ENCODE results near the gene TNNT1.
"Not testable (repeated sequence)": the region's sequence is repeated elsewhere in the genome, so short reads cannot be mapped to it uniquely, and the experiment has no call there.

Gene TNNT1

DNA sequence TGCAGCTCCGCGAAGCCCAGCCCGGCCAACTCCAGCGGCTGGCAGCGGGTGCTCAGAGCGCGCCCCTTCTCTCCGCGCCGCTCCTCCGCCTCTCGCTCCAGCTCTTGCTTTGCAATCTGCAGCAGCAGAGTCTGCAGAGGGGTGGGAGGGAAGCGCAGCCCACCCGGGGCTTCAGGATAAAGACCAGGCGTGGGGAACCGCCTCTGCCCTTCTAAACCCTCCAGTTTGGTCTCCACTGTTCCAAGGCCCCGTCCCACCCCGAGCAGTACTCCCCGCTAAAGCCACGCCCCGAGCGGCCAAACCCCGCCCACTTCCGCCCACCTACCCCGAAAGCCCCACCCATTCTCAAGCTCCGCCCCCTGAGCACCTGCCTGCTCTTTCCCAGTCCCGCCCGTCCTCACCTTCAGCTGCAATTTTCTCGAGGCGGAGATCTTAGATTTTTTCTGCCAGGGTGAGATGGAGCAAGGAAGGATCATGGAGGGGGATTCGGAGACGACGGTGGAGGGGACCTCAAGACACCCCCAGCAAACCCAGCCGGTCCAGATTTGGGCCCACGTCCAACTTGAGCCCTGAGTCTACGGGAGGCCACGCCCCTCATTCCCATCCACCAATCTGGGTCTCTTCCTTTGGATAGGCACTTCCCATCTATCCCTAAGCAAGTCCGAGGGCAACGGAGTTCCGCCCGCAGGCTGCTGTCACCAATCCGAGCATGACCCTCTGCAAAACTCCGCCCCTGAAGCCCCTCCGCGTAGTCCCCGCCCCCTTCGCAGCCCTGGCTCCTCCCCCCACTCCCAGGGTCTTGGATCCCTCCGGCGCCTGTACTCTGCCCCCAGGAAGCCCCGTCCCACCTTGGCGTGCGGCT is 7.4 kb upstream of the TNNT1 start:
- peaks cover 9% of the 10 kb centered on the region; the same call in 1 of the 2 replicates for H3K36me3 ChIP-seq (ENCODE audit: insufficient read depth, low read length)
- H3K27ac ChIP-seq (ENCODE audit: low read depth, low read length) = no peak overlapping the region
- H3K9me3 ChIP-seq (ENCODE audit: insufficient read depth, low read depth, low read length) = no peaks in the 10 kb centered on the region
- peaks cover 5% of the 10 kb centered on the region; the same call in 1 of the 2 replicates for H3K27me3 ChIP-seq (ENCODE audit: insufficient read depth, low read length)
- H3K9ac ChIP-seq (ENCODE audit: low read depth, low read length) = peak overlapping the region; percentile 67
- peak overlapping the region; percentile 54 for H3K4me3 ChIP-seq (ENCODE audit: low read length)
- WGBS = 34% methylated on average over 51 of the region's 52 CpGs
- H3K4me1 ChIP-seq (ENCODE audit: insufficient read depth, low read length) = peaks cover 15% of the 10 kb centered on the region

- not testable (repeated sequence) for H3K36me3 ChIP-seq (ENCODE audit: insufficient read depth, low read length); H3K27me3 ChIP-seq (ENCODE audit: insufficient read depth, low read length); H3K9me3 ChIP-seq (ENCODE audit: insufficient read depth, low read depth, low read length); H3K27ac ChIP-seq (ENCODE audit: low read depth, low read length)
- peaks cover 15% of the 10 kb centered on the region for H3K4me1 ChIP-seq (ENCODE audit: insufficient read depth, low read length)
- H3K4me3 ChIP-seq (ENCODE audit: low read length) = peak overlapping the region; percentile 54
- H3K9ac ChIP-seq (ENCODE audit: low read depth, low read length) = peak overlapping the region; percentile 67
- WGBS = 36% methylated on average over 5 of the region's 5 CpGs
Observed at GRCh38 chr19:55155784-55156183, 6.8 kb upstream of the TNNT1 start.

DNA sequence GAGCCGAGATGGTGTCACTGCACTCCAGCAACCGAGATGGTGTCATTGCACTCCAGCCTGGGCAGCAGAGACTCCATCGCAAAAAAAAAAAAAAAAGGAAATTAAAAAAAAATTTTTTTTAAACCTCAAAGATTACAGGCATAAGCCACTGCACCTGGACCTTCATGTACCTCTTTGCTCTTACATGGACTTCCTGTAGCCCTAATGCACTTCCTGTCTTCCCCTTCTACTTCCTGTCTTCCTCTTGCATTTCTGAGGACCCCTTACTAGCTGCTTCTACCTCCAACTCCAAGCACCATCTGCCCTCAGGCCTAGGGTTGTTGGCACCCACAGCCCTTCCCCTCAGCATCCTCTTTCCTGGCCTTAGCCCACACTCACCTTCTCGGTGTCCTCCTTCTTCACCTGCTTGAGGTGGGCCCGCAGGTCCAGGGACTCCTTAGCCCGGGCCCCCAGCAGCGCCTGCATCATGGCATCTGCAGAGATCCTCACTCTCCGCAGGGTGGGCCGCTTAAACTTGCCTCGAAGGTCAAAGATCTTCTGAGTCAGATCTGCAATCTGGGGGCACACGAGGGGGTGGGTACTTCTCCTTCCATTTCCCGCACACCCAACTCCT is 4.8 kb upstream of the TNNT1 start:
- H3K9me3 ChIP-seq (ENCODE audit: insufficient read depth, low read depth, low read length) = no peaks in the 10 kb centered on the region
- no peaks in the 10 kb centered on the region; the same call in 1 of the 2 replicates for H3K27me3 ChIP-seq (ENCODE audit: insufficient read depth, low read length)
- peaks cover 13% of the 10 kb centered on the region for H3K4me1 ChIP-seq (ENCODE audit: insufficient read depth, low read length)
- H3K36me3 ChIP-seq (ENCODE audit: insufficient read depth, low read length) = peaks cover 9% of the 10 kb centered on the region; the same call in 1 of the 2 replicates
- 92% methylated on average over 10 of the region's 12 CpGs for WGBS
- no peak overlapping the region for H3K27ac ChIP-seq (ENCODE audit: low read depth, low read length)
- no peak overlapping the region for H3K4me3 ChIP-seq (ENCODE audit: low read length)
- no peak overlapping the region for H3K9ac ChIP-seq (ENCODE audit: low read depth, low read length)

DNA sequence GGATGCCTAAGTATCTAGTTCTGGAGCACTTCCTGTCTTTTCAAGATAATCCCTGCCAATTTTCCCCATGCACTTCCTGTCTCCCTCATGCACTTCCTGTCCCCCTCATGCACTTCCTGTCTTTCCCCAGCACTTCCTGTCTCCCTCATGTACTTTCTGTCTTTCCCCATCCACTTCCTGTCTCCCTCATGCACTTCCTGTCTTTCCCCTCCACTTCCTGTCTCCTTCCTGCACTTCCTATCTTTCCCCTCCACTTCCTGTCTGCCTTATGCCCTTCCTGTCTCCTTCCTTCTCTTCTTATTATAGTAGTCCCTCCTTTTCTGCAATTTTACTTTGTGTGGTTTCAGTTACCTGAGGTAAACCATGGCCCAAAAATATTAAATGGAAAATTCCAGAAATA is 3.0 kb upstream of the TNNT1 start:
- H3K9ac ChIP-seq (ENCODE audit: low read depth, low read length) = no peak overlapping the region
- H3K27me3 ChIP-seq (ENCODE audit: insufficient read depth, low read length) = no peaks in the 10 kb centered on the region; the same call in 1 of the 2 replicates
- H3K4me1 ChIP-seq (ENCODE audit: insufficient read depth, low read length) = peaks cover 20% of the 10 kb centered on the region
- peaks cover 9% of the 10 kb centered on the region; the same call in 1 of the 2 replicates for H3K36me3 ChIP-seq (ENCODE audit: insufficient read depth, low read length)
- H3K9me3 ChIP-seq (ENCODE audit: insufficient read depth, low read depth, low read length) = no peaks in the 10 kb centered on the region
- no peak overlapping the region for H3K4me3 ChIP-seq (ENCODE audit: low read length)
- H3K27ac ChIP-seq (ENCODE audit: low read depth, low read length) = no peak overlapping the region

- Histone ChIP-seq H3K27ac (ENCODE audit: low read depth, low read length) (no peak overlapping the region; the same call in 1 of the 2 replicates), H3K27me3 (ENCODE audit: insufficient read depth, low read length) (no peaks in the 10 kb centered on the region), H3K4me1 (ENCODE audit: insufficient read depth, low read length) (peaks cover 20% of the 10 kb centered on the region), H3K9ac (ENCODE audit: low read depth, low read length) (no peak overlapping the region), H3K4me3 (ENCODE audit: low read length) (peak overlapping the region; percentile 47; the same call in 1 of the 2 replicates), H3K9me3 (ENCODE audit: insufficient read depth, low read depth, low read length) (no peaks in the 10 kb centered on the region), H3K36me3 (ENCODE audit: insufficient read depth, low read length) (peaks cover 9% of the 10 kb centered on the region; the same call in 1 of the 2 replicates)
- 9% methylated on average over 7 of the region's 9 CpGs for WGBS
Observed at GRCh38 chr19:55147545-55148251, 1.3 kb downstream of the TNNT1 start.

- WGBS = under 1% methylated on average over 22 of the region's 27 CpGs
- Histone ChIP-seq H3K9ac (ENCODE audit: low read depth, low read length) (peak overlapping the region; percentile 42; the same call in 1 of the 2 replicates), H3K27ac (ENCODE audit: low read depth, low read length) (peak overlapping the region; percentile 87; the same call in 1 of the 2 replicates), H3K4me3 (ENCODE audit: low read length) (peak overlapping the region; percentile 68), H3K27me3 (ENCODE audit: insufficient read depth, low read length) (no peaks in the 10 kb centered on the region), H3K9me3 (ENCODE audit: insufficient read depth, low read depth, low read length) (no peaks in the 10 kb centered on the region), H3K36me3 (ENCODE audit: insufficient read depth, low read length) (0 out of 2 replicates have a peak, but pooled peaks cover 9% of the 10 kb centered on the region), H3K4me1 (ENCODE audit: insufficient read depth, low read length) (peaks cover 20% of the 10 kb centered on the region)
Observed at GRCh38 chr19:55146705-55147273, 2.2 kb downstream of the TNNT1 start.

DNA sequence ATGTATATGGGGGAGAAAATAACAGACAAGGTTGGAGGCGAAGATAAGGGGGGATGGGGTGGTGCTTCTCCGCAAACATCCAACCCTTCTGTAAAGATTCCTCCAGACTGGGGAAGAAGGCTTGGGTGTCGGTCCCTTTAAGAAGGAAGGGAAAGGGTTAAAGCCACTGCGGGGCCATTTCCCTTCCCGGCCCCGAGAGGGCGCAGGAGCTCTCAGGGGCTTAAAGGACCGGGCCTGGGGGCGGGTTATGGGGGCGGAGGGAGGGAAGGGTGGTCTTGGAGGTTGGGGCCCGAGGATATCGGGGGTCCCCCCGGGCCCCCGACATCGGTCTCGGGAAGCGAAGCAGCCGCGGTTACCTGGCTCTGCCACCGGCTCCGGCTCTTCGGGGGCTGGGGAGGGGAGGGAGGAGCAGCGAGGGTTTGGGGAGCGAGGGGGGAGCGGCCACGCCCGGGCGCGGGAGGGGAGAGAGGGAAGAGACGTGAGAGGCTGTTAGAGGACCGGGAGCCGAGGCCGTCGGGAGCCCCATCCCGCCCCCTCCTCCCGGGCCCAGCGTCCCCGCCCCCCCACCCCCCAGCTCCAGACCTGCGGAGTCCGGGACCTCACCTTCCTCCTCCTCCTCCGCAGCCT is 2.8 kb downstream of the TNNT1 start:
- no peaks in the 10 kb centered on the region for H3K9me3 ChIP-seq (ENCODE audit: insufficient read depth, low read depth, low read length)
- H3K4me1 ChIP-seq (ENCODE audit: insufficient read depth, low read length) = peaks cover 20% of the 10 kb centered on the region
- H3K27ac ChIP-seq (ENCODE audit: low read depth, low read length) = peak overlapping the region; percentile 87; the same call in 1 of the 2 replicates
- H3K27me3 ChIP-seq (ENCODE audit: insufficient read depth, low read length) = no peaks in the 10 kb centered on the region
- 3% methylated on average over 27 of the region's 41 CpGs for WGBS
- H3K9ac ChIP-seq (ENCODE audit: low read depth, low read length) = peak overlapping the region; percentile 42; the same call in 1 of the 2 replicates
- H3K4me3 ChIP-seq (ENCODE audit: low read length) = peak overlapping the region; percentile 68
- H3K36me3 ChIP-seq (ENCODE audit: insufficient read depth, low read length) = 0 out of 2 replicates have a peak, but pooled peaks cover 9% of the 10 kb centered on the region

DNA sequence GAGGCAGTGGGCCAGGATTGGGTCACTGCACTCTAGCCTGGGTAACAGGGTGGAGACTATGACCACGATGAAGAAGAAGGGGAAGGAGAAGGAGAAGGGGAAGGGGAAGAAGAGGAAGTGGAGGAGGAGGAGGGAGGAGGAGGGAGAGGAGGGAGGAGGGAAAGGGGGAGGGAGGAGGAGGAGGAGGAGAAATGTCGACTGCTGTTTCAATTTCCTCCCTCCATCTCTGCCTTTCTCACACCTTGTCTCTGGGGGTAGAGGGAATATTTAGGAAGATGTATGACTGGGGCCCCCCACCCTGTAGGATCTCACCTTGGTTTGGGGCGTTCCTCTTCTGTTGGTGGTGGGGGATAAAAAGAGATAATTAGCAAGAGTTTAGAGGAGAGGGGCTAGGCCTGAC is 3.8 kb downstream of the TNNT1 start:
- peaks cover 20% of the 10 kb centered on the region for H3K4me1 ChIP-seq (ENCODE audit: insufficient read depth, low read length)
- no peak overlapping the region for H3K4me3 ChIP-seq (ENCODE audit: low read length)
- H3K36me3 ChIP-seq (ENCODE audit: insufficient read depth, low read length) = peaks cover 9% of the 10 kb centered on the region; the same call in 1 of the 2 replicates
- no peaks in the 10 kb centered on the region for H3K9me3 ChIP-seq (ENCODE audit: insufficient read depth, low read depth, low read length)
- H3K27ac ChIP-seq (ENCODE audit: low read depth, low read length) = no peak overlapping the region
- no peaks in the 10 kb centered on the region for H3K27me3 ChIP-seq (ENCODE audit: insufficient read depth, low read length)
- WGBS = 41% methylated on average over 2 of the region's 3 CpGs
- no peak overlapping the region for H3K9ac ChIP-seq (ENCODE audit: low read depth, low read length)

DNA sequence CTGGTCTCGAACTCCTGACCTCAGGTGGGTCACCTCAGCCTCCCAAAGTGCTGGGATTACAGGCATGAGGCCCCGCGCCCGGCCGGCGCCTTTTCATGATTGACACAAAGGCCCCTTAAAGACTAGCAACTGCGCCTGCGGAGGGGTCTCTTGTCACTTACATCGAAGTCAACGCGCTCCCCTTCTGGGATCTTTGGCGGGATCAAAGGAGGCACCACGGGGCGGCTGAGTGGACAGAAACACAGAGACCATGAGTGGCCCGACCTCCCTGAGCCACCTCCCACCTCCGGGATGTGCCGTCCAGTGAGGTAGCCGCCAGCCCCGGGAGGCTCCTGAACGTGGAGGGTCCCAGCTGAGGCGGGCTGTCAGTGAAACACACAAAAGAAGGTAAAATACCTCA is 7.3 kb downstream of the TNNT1 start:
- no peaks in the 10 kb centered on the region for H3K27me3 ChIP-seq (ENCODE audit: insufficient read depth, low read length)
- peaks cover 13% of the 10 kb centered on the region; the same call in 1 of the 2 replicates for H3K36me3 ChIP-seq (ENCODE audit: insufficient read depth, low read length)
- H3K4me1 ChIP-seq (ENCODE audit: insufficient read depth, low read length) = peaks cover 3% of the 10 kb centered on the region; the same call in 1 of the 2 replicates
- H3K27ac ChIP-seq (ENCODE audit: low read depth, low read length) = no peak overlapping the region; the same call in 1 of the 2 replicates
- H3K4me3 ChIP-seq (ENCODE audit: low read length) = peak overlapping the region; percentile 20; the same call in 1 of the 2 replicates
- no peak overlapping the region for H3K9ac ChIP-seq (ENCODE audit: low read depth, low read length)
- WGBS = 28% methylated on average over 21 of the region's 21 CpGs
- H3K9me3 ChIP-seq (ENCODE audit: insufficient read depth, low read depth, low read length) = no peaks in the 10 kb centered on the region

DNA sequence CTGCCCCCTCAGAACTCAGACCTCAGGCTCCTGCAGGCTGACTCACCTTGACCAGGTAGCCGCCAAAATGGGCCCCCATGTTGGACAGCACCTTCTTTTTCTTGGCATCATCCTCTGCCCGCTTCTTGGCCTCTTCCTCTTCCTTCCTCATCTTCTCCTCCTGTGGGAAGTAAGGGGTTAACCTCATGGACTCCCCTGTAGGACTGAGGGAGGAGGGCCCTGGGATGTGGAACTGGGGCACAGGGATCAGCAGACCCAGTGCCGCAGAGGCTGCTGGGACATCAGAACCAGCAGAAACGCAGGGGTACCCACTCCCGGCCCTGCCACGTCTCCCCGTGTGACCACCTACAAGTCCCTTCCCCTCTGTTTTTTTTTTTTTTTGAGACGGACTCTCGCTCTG is 11.1 kb downstream of the TNNT1 start:
- H3K9ac ChIP-seq (ENCODE audit: low read depth, low read length) = no peak overlapping the region
- peaks cover 26% of the 10 kb centered on the region for H3K36me3 ChIP-seq (ENCODE audit: insufficient read depth, low read length)
- no peaks in the 10 kb centered on the region for H3K27me3 ChIP-seq (ENCODE audit: insufficient read depth, low read length)
- H3K4me3 ChIP-seq (ENCODE audit: low read length) = no peak overlapping the region
- H3K27ac ChIP-seq (ENCODE audit: low read depth, low read length) = no peak overlapping the region
- no peaks in the 10 kb centered on the region for H3K9me3 ChIP-seq (ENCODE audit: insufficient read depth, low read depth, low read length)
- WGBS = 66% methylated on average over 9 of the region's 9 CpGs
- H3K4me1 ChIP-seq (ENCODE audit: insufficient read depth, low read length) = peaks cover 3% of the 10 kb centered on the region; the same call in 1 of the 2 replicates
